ENCODE data around the gene ALKBH5. TPM values are rescaled to one million over a fixed set of nuclear protein-coding genes. Genes with fewer than 3 reads are reported as not detected.

Gene ALKBH5
- total RNA-seq, 1 donor from 2014 or later: 92.6 TPM

GRCh38 chr17:18224387-18225120, 40.9 kb downstream of the ALKBH5 start:
- TF ChIP-seq, protein P1, sequence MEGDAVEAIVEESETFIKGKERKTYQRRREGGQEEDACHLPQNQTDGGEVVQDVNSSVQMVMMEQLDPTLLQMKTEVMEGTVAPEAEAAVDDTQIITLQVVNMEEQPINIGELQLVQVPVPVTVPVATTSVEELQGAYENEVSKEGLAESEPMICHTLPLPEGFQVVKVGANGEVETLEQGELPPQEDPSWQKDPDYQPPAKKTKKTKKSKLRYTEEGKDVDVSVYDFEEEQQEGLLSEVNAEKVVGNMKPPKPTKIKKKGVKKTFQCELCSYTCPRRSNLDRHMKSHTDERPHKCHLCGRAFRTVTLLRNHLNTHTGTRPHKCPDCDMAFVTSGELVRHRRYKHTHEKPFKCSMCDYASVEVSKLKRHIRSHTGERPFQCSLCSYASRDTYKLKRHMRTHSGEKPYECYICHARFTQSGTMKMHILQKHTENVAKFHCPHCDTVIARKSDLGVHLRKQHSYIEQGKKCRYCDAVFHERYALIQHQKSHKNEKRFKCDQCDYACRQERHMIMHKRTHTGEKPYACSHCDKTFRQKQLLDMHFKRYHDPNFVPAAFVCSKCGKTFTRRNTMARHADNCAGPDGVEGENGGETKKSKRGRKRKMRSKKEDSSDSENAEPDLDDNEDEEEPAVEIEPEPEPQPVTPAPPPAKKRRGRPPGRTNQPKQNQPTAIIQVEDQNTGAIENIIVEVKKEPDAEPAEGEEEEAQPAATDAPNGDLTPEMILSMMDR (IDR thresholded peaks at IDR 0.05; ENCODE audit: insufficient read depth, low read depth, low read length): no peak
- TF ChIP-seq EZH2 (IDR thresholded peaks at IDR 0.05; ENCODE audit: insufficient read depth, low read length): no peak
- Mint-ChIP-seq H3K27ac (ENCODE audit: unreplicated experiment) (peak overlapping the region; percentile 94), H3K4me1 (ENCODE audit: low read depth, unreplicated experiment) (peaks cover 5% of the 10 kb centered on the region), H3K27me3 (ENCODE audit: low read depth, unreplicated experiment) (no peaks in the 10 kb centered on the region), H3K9me3 (ENCODE audit: unreplicated experiment) (peaks cover 2% of the 10 kb centered on the region), H3K36me3 (ENCODE audit: low read depth, unreplicated experiment) (no peaks in the 10 kb centered on the region), H3K4me3 (ENCODE audit: unreplicated experiment) (peak overlapping the region; percentile 88)
- Histone ChIP-seq H2AFZ (ENCODE audit: low read depth, low read length) (peak overlapping the region; percentile 84), H4K20me1 (ENCODE audit: insufficient read depth, low read length) (peaks cover 37% of the 10 kb centered on the region), H3K9ac (ENCODE audit: low read length) (peak overlapping the region; percentile 64), H3K79me2 (ENCODE audit: insufficient read depth, low read length) (peaks cover 38% of the 10 kb centered on the region), H3K4me2 (ENCODE audit: low read length) (peak overlapping the region; percentile 87), H3K27ac (ENCODE audit: low read depth, low read length) (no peak overlapping the region), H3K27me3 (ENCODE audit: insufficient read depth, low read length) (no peaks in the 10 kb centered on the region), H3K36me3 (ENCODE audit: insufficient read depth, low read length) (no peaks in the 10 kb centered on the region), H3K9me3 (ENCODE audit: insufficient read depth, low read depth, low read length) (no peaks in the 10 kb centered on the region), H3K4me1 (ENCODE audit: insufficient read depth, low read length) (peaks cover 27% of the 10 kb centered on the region), H3K4me3 (ENCODE audit: insufficient read depth, low read depth, low read length) (peak overlapping the region; percentile 53)
- FAIRE-seq (no peak), DNase-seq (ENCODE audit: low read depth) (no peak)

DNA sequence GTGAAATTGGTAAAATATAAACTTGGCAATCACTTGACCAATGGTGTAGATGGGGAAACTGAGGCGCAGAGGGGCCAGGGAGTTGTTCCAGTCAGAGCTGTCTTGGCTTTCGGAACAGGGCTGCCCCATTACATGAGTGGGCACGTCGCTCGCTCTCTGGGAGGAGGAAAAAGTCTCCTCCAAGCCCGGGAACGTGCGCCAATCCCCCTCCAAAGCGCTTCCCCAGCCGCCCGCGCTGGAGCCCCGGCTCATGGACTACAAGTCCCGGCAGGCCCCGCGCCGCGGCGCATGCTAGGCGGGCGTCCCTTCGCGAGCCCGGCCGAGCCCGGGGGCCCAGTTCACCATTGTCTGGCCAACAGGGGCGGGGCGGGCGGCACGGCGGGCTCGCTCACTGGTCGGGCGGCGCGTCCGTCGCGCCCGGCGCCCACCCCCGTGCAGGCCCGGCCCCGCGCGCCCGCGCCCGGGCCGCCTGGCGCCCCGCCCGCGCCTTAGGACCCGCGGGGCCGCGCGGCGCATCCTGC, 41.6 kb downstream of the ALKBH5 start, which contains the start of gene LLGL1:
Gene LLGL1, plus strand, starts transcription at position 515 of the 521 bp plus-strand sequence. CDS start 48 bp downstream, outside the sequence.
- Histone ChIP-seq H2AFZ (ENCODE audit: low read depth, low read length) (peak within 1 kb of the TSS; percentile 88), H3K36me3 (ENCODE audit: insufficient read depth, low read length) (no peaks in the 10 kb centered on the region), H3K27ac (ENCODE audit: low read depth, low read length) (no peak within 1 kb of the TSS), H4K20me1 (ENCODE audit: insufficient read depth, low read length) (peaks cover 43% of the 10 kb centered on the region), H3K27me3 (ENCODE audit: insufficient read depth, low read length) (no peaks in the 10 kb centered on the region), H3K4me2 (ENCODE audit: low read length) (peak within 1 kb of the TSS; percentile 100), H3K9me3 (ENCODE audit: insufficient read depth, low read depth, low read length) (no peaks in the 10 kb centered on the region), H3K79me2 (ENCODE audit: insufficient read depth, low read length) (peaks cover 44% of the 10 kb centered on the region), H3K9ac (ENCODE audit: low read length) (peak within 1 kb of the TSS; percentile 97), H3K4me1 (ENCODE audit: insufficient read depth, low read length) (peaks cover 27% of the 10 kb centered on the region), H3K4me3 (ENCODE audit: insufficient read depth, low read depth, low read length) (peak within 1 kb of the TSS; percentile 95)
- TF ChIP-seq EZH2 (IDR thresholded peaks at IDR 0.05; ENCODE audit: insufficient read depth, low read length): no peak
- TF ChIP-seq, protein P1 (IDR thresholded peaks at IDR 0.05; ENCODE audit: insufficient read depth, low read depth, low read length): no peak
- Mint-ChIP-seq H3K36me3 (ENCODE audit: low read depth, unreplicated experiment) (no peaks in the 10 kb centered on the region), H3K4me1 (ENCODE audit: low read depth, unreplicated experiment) (peaks cover 5% of the 10 kb centered on the region), H3K27ac (ENCODE audit: unreplicated experiment) (peak within 1 kb of the TSS; percentile 94), H3K27me3 (ENCODE audit: low read depth, unreplicated experiment) (no peaks in the 10 kb centered on the region), H3K4me3 (ENCODE audit: unreplicated experiment) (peak within 1 kb of the TSS; percentile 100), H3K9me3 (ENCODE audit: unreplicated experiment) (peaks cover 2% of the 10 kb centered on the region)
- FAIRE-seq (no peak), DNase-seq (ENCODE audit: low read depth) (peak; percentile 79)
